IPS-NIHi7 (cell line): Measurements from ENCODE around the gene CD68.
A peak's percentile ranks its signal among the peaks of the same experiment; 100 is the strongest.
"Not testable (repeated sequence)": the region's sequence is repeated elsewhere in the genome, so short reads cannot be mapped to it uniquely, and the experiment has no call there.

Experiments used
- DNase-seq: peaks from one replicate; pipeline ENCODE4 v3.0.0; 2012; ENCODE audit warnings: mixed read lengths; ENCODE audit errors: extremely low spot score

CD68 gene

DNA sequence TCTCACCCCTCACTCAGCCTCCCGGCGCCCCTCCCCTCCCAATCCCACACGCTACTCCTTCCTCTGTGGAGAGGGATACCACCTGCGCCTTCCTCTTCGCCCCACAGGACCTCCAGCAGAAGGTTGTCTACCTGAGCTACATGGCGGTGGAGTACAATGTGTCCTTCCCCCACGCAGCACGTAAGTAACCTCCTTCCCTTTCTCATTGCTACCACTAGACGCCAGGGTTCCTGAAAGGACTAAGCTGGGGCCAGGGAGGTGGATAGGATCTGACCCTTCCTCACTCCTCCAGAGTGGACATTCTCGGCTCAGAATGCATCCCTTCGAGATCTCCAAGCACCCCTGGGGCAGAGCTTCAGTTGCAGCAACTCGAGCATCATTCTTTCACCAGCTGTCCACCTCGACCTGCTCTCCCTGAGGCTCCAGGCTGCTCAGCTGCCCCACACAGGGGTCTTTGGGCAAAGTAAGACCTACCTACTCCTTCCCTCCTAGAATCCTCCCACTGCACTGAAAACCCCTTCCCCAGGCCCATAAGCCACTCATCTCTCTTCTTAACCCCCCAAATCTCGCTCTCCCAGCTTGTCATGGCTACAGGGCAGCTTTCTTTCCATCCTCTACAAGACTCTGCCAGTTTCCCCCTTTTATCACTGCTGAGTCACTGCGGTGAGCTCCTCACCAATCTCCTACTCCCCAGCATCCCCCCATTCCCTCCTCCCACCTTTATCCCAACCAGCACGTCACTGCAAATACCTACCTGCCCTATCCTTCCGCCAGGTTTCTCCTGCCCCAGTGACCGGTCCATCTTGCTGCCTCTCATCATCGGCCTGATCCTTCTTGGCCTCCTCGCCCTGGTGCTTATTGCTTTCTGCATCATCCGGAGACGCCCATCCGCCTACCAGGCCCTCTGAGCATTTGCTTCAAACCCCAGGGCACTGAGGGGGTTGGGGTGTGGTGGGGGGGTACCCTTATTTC lies 1.5 kb downstream of the CD68 start:
- no peak for DNase-seq

GRCh38 chr17:7582396-7583252 lies 3.2 kb downstream of the CD68 start:
- no peak for DNase-seq

DNA sequence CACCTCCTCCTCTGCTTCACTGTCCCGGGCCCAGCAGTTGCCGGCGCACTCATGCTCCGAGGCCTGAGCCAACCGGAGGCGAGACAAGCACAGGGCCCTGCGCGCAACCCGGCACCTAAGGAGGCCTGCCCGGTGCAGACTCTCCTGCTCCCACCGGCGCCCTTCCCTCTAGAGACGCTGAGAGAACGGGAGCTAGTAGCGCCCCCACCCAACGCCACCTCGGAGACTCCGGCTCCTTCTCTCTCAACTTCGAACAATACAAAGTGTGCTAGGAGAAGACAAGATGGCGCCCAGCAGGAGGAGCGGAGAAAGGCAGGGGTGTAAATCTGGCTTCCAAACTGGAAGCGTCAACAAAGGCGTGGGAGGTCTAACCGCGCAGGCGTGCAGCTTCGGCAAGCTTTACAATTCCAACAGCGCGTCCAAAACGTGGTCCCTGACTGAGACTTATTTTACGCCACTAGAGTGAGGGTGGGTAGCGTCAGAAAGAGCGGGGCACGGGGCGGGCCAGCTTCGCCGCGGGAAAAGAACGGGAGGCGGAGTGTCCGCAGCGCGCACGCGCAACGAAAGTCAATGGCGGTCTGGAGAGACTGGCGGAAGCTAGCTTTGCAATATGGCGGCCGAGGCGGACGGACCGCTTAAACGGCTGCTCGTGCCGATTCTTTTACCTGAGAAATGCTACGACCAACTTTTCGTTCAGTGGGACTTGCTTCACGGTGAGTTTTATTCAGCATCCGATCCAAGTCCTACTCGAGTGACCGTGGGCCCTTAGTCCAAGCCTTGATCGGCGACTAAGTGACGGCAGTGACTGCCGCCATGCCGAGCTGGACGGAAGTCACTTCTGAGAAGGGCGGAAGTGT lies 4.0 kb downstream of the CD68 start, which contains the start of gene MPDU1:
Gene MPDU1, plus strand, starts transcription at position 600 of the 857 bp plus-strand sequence. Its CDS starts 11 bp downstream, at position 611.
- DNase-seq: peak; percentile 87

- DNase-seq: peak; percentile 31
These were observed 7.4 kb downstream of the CD68 start for GRCh38 chr17:7586673-7587419.

GRCh38 chr17:7587420-7588151 lies 8.1 kb downstream of the CD68 start:
- DNase-seq: no peak

- DNase-seq: no peak
These were observed 9.2 kb downstream of the CD68 start for GRCh38 chr17:7588553-7589203.

DNA sequence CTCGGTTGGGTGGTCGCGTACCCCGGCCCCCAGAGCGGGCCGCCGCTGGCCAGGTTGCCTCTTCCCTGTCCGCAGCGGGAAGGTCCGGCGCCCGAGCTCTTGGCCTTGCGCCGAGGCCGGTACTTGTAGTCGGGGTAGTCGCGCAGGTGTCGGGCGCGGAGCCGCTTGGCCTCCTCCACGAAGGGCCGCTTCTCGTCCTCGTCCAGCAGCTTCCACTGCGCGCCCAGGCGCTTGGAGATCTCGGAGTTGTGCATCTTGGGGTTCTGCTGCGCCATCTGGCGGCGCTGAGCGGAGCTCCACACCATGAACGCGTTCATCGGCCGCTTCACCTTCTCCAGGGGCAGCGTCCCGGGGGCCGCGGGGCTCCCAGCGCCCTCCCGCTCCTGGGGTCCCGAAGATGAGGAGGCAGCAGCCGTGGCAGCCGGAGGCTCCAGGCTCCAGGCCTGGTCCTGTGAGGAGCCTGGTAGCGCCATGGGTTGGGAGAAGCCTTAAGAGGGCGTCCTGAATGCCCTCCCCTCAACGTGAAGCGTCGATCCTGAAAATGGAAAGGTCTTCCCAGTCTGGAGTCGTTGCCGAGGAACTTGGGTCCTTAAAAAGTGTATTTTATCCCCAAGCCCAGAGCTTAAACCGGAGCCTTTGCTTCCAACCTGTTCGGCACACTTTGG lies 9.9 kb downstream of the CD68 start:
- DNase-seq: peak; percentile 85

DNA sequence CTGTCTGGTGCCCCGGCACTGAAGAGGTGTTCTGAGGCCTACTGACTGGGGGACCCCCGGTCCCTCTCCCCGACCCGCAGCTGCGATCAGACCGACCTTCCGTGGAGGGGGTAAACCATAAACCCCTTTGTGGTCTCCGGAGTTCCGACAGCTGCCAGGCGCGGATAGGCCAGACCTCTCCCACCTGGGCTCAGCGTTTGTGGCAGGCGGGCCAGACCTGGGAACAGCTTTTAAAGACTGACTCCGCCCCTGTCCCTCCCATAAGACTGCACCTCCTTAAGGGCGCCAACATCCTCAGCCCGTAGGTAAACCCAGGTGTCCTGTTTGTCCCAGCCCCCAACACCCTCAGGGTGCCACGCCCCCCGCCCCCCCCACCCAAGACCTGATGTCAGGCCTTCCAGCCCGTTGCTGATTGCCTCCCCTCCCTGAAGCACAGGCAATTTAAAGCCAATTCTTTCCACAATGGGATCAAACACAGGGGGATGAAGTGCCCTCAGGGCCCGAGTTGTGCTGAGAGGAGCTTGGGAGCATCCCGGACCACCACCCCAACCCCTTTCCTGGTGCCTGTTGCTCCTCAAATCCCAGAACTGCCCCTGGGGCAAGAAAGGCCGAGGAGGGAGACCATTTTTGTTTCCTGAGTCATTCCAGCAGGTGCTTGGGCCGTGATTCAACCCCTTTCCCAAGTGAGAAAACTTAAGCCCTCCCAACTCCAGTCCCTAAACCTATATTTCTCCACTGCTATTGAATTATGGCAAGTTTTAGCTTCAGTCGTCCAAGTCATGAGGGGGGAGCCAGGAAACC lies 10.7 kb downstream of the CD68 start, which contains the start of gene SOX15:
Gene SOX15, minus strand, starts transcription at position 204 of the 801 bp plus-strand sequence. CDS start 418 bp downstream, outside the sequence.
- DNase-seq: peak; percentile 73

DNA sequence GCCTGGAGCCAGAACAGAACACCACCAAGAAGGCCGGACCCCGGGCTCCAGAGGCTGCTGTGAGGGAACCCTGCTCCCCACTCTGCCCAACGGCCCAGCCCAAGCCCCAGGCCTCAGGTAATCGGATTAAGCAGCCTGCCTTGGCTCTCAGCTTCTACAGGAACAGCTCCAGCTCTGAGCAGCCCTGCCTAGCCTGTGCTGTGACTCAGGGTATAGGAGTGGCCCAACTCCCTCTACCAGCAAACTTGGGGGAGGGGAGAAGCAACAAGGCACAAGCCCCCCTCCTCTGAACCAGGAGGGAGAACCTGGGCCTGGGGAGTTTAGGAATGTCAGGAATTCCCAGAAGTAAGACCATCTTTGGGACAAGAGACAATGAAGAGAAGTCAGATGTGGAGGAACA lies 11.3 kb downstream of the CD68 start:
- DNase-seq: peak; percentile 83

GRCh38 chr17:7591596-7591995 lies 12.2 kb downstream of the CD68 start:
- no peak for DNase-seq

DNA sequence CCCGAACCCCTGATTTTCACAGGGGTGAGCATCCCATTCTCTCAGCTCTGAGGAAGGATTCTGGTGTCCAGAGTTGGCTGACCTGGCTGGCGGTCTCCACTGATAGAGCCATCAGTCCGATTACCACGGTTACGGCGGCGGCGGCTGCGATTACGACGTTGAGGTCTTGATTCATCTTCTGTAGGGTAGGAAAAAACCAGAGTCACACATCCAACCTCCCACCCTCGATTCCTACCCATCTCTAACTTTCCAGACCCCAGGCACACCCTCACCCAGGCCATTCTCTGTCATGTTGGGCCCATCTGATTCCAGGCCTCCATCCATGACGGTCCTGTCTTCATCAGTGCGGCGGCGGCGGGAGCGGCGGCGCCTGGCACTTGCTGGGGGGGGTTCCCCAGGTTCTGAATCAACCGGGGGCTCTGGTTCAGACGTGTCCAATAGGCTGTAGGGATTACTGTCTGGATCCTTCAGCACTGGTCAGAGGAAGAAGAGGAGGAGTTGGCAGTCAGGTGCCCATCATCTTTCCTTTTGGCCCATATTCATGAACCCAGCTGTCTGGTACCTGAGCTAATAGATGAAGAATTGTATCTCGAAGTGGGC lies 13.1 kb downstream of the CD68 start:
- DNase-seq: no peak

DNA sequence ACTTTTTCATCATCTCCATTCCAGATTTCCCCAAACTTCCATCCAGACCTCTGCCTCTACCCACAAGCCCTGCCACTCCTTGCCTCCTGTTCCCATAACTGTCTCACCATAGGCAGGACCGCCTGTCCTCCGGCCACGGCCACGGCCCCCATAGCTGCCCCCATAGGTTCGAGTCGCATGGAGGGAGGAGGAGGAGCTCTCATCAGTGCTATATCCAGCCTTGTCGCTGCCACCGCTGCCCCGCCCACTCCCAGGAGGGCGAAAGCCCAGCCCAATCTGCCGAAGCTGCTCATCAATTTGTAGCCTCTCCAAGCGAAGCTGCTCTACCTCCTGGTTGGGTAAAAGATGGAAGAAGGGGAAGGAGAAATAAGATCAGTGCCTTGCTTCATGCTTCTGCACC lies 13.9 kb downstream of the CD68 start:
- no peak for DNase-seq

DNA sequence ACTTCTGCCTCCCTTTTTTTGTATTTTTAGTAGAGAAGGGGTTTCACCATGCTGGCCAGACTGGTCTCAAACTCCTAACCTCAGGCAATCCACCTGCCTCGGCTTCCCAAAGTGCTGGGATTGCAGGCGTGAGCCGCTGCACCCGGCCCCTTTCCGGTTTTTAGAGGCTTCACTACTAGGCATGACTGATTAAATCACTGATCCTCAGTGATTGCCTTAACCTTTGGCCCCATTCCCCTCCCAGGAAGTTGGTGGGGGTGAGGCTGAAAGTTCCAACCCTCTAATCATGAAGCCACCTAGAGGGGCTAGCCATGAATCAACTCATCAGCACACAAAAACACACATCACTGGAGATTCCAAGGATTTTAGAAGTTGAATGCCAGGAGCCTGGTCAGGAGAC lies 18.1 kb downstream of the CD68 start:
- DNase-seq: not testable (repeated sequence)

DNA sequence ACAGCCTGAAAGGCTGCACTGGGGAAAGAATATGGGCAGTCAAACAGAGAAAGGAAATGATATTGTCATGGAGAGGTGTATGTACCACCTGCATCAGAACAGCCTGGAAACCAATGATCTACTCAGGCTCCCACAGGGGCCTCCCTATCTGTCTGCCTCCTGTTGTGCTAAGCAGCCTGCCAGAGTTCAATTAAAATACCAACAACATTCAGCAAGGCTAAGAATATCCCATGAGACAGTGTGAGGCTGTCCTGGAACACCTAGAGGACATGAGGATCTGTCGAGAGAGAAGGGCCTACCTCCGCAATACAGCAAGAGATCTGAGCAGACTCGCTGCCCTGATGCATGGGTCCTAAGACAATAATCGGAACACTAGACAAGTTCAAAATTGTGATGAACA lies 26.8 kb downstream of the CD68 start:
- no peak for DNase-seq

DNA sequence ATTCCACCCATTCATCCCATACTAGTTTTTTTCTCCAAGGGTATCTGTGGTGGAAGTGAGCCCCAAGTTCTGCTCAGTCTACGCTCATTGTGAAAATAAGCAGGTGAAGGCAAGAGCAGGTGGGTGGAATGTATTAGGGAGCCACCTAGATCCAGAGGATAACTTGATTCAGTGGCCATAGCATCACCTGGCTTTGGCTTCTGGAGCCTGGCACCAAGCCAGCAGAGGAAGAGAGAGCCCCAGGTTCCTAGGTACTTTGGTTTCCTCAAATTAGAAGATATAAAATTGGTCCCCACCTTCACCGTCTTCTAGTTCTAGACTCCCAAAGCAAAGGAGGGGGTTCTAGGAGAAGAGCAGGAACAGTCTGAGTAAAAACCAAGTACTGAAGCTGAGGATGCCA lies 31.2 kb downstream of the CD68 start:
- no peak for DNase-seq

DNA sequence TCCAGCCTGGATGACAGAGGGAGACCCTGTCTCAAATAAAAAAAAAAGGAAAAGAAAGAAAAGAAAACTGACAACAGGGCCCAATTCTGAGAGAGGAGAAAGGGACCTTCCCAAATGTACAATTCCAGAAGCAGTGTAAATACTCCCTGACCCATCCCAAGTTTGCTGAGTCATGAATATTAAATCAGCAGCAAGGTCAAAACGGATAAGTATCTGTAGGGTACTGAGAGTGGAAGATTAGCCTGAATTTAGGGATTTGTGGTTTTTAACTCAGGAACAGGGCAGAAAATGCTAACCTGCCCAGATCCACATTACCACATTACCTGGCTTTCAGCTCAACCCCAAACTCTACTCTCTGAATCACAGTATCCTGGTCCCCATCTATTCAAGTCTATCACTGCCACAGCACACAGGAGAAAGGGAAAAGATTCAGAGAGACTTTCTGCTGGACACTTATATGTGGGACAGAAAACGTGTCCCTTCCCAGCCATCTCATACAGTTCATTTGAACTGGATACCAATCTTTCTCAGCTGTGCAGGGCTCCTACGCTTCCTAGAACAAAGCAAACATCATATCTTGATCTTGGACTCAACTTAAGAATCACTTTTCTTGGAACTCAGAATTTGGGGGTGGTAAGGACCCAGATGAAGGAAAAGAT lies 32.3 kb downstream of the CD68 start:
- DNase-seq: no peak

DNA sequence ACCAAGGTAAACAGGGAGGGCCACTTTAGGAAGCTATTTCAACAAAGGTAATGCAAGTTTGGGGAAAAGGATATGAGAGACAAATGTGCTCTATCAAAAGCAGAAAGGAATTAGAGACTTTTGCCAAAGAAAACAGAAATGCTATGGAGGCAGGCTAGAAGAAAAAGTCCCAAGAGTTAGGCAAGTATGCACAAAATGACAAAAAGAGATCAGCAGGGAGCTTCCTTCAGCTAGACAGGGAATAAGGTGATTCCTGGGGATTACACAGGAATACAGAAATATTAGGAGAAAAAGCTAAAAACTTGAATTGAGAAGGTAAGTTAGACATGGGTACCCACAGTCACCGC lies 32.8 kb downstream of the CD68 start:
- no peak for DNase-seq
